NCI-H82 (cell line): ENCODE data around the gene OR4K2.
"Not testable (repeated sequence)": the region's sequence is repeated elsewhere in the genome, so short reads cannot be mapped to it uniquely, and the experiment has no call there.

ENCODE experiments used
- DNase-seq: peaks from one replicate; lab custom pipeline; 2025; lab: John Stamatoyannopoulos, UW

The OR4K2 gene, protein sequence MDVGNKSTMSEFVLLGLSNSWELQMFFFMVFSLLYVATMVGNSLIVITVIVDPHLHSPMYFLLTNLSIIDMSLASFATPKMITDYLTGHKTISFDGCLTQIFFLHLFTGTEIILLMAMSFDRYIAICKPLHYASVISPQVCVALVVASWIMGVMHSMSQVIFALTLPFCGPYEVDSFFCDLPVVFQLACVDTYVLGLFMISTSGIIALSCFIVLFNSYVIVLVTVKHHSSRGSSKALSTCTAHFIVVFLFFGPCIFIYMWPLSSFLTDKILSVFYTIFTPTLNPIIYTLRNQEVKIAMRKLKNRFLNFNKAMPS

DNA sequence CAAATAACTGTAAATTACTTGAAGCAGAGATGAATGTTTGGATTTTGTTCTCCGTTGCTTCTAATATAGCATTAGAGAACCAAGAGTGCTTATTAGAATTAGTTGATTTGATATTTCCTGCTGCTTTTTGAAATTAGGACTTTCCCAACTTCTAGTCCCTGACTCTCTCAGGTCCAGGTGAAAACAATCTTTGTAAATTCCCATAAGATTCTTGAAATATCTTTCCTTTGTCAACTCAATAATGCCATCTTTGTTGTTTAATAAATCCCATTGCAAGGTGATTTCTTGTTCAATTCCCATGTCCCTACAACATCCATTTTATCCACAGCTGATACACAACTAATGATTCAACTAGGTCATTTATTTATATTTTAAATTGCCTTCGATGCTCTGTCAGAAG, at the start of gene OR4K2:
Gene OR4K2, plus strand, starts transcription at position 301 of the 400 bp plus-strand sequence. CDS start 1,126 bp downstream, outside the sequence.
- no peak for DNase-seq

DNA sequence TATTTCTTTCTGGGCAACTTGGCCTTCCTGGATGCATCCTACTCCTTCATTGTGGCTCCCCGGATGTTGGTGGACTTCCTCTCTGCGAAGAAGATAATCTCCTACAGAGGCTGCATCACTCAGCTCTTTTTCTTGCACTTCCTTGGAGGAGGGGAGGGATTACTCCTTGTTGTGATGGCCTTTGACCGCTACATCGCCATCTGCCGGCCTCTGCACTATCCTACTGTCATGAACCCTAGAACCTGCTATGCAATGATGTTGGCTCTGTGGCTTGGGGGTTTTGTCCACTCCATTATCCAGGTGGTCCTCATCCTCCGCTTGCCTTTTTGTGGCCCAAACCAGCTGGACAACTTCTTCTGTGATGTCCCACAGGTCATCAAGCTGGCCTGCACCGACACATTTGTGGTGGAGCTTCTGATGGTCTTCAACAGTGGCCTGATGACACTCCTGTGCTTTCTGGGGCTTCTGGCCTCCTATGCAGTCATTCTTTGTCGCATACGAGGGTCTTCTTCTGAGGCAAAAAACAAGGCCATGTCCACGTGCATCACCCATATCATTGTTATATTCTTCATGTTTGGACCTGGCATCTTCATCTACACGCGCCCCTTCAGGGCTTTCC, 47.2 kb upstream of the OR4K2 start:
- peak; percentile 7 for DNase-seq

DNA sequence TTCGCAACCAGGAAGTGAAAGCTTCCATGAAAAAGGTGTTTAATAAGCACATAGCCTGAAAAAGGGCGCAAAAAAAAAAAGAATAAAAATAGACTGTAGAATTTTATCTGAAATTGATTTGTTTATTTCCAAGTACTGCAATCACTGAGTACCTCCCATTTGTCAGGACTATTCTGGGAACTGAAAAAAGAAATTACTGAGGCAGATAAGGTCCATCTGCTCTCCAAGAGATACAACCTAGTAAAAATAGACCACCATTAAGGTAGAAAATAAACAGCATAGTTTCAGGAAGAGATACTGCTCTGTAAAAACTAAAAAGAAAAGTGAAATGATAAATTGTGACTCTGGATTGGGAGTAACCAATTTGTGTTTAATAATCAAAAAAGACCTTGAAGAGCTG, 46.6 kb upstream of the OR4K2 start:
- DNase-seq = no peak

- DNase-seq = not testable (repeated sequence)
Observed at GRCh38 chr14:19834203-19834848, 40.6 kb upstream of the OR4K2 start.

GRCh38 chr14:19838433-19838832, 36.5 kb upstream of the OR4K2 start:
- no peak for DNase-seq

DNA sequence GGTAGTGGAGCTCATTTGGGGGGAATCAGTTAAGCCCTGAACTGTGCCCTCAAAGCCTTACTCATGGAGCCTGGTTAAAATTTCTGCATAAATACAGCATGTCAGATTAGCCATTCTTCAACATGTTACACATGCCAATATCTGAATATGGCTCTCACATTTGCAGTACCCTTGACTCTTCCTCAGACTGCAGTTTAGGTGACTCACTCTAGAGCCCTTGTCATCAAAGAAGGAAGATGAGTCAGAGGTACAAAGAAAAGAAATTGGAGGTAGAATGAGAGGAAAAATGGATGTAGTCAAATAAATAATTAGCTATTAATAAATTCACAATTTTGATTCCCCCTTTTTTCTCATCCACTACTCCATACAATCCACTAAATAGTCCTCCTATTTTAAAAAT, 23.6 kb upstream of the OR4K2 start:
- no peak for DNase-seq

DNA sequence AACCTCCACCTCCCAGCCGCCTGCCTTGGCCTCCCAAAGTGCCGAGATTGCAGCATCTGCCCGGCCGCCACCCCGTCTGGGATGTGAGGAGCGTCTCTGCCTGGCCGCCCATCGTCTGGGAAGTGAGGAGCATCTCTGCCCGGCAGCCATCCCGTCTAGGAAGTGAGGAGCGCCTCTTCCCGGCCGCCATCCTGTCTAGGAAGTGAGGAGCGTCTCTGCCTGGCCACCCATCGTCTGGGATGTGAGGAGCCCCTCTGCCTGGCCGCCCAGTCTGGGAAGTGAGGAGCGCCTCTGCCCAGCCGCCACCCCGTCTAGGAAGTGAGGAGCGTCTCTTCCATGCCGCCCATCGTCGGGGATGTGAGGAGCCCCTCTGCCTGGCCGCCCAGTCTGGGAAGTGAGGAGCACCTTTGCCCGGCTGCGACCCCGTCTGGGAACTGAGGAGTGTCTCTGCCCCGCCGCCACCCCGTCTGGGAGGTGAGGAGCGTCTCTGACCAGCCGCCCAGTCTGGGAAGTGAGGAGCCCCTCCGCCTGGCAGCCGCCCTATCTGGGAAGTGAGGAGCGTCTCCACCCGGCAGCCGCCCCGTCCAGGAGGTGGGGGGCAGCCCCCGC, 8.8 kb upstream of the OR4K2 start:
- not testable (repeated sequence) for DNase-seq

DNA sequence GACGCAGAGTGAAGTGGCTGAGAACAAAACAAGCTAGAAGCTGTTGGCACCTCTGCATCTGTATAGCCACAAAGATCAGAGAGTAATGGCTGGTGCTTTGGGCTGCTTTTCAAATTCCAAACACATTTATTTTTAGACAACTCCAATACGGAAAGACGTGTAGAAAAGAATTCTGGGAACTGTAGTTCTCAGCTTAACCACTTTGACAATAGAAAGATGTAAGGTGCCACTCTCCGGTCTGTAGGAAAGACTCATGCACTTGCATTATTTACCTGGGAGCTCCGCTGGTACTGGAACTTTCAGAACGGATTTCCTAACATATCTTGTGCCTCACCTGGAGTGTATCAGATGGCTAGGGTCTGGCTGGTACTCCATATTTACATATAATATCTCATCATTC, 1.8 kb upstream of the OR4K2 start:
- no peak for DNase-seq

DNA sequence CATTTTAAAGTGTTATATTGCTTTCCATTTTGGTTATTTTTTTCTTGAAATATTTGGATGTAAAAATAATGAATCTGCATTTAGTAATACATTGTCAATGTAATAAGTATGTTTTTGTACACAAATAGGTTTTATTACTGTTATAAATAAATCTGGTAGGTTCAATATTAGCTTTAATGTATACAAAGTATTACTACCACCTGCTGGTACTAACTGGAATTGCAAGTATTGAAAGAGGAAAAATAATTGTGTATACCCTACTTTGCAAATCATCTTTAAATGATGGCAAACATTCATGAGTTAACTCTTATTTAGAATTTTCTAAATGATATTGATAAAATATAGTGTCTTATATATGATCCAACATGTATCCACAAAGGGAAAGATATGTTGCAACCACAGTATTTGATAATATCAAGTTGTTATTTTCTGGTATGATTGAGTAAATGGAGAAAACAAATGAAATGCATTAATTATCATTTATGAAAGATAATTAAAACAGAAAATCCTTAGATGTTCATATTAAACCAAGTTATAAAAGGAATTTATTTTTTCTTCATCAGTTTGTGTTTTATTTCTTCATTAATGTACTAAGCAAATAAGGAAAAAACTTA, 3.2 kb downstream of the OR4K2 start:
- DNase-seq = peak; percentile 38

DNA sequence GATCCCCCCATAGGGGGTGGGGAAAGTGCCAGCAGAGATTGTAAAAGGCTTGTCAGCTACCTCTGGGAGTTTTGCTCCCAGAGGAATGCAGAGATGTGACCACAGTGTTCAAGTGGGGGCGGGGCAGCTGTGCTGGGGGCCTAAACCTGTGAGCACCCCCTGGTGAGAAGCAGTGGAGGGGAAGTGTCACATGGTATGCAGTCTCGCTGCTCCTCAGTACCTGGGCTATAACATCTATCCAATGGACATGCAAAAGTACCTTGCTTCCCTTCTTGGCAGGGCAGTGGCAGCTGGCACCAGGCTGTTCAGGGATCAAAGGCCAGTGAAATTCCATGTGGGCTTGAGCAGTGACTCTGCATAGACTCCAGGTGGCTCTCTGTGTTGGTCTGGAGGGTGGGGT, 20.3 kb downstream of the OR4K2 start:
- no peak for DNase-seq

DNA sequence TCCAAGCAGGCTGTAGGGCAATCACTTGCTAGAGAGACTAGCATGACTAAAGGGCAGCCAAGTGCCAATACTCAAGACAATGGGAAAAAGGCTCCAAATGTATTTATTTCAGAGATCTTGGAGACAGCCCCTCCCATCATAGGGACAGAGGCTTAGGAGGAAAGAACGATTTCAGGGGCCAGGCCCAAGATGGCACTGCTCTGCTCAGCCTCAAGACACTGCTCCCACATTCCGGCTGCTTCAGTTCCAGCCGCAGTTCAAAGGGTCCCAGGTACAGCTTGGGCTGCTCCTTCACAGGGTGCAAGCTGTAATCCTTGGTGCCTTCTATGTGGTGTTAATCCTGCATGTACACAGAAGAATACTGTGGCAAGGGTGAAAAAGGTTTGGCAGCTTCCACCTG, 26.1 kb downstream of the OR4K2 start:
- DNase-seq = no peak

DNA sequence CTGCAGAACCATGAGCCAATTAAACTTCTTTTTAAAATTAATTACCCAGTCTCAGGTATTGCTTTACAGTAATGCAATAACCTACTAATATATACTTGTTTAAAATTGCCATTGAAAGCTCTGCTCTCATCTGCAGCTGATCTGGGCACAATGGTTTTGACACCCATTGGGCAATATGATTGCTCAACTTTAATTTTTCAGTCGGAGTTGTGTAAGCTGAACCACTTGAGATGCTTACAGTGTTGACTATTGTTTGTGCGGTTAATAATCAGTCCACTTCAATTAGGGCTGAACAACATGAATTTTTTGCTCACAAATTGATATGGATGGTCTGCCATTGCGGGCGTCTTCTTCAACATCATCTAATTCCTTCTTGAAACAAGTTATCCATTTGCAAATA, 27.5 kb downstream of the OR4K2 start:
- no peak for DNase-seq

GRCh38 chr14:19906665-19907064, 31.7 kb downstream of the OR4K2 start:
- no peak for DNase-seq

DNA sequence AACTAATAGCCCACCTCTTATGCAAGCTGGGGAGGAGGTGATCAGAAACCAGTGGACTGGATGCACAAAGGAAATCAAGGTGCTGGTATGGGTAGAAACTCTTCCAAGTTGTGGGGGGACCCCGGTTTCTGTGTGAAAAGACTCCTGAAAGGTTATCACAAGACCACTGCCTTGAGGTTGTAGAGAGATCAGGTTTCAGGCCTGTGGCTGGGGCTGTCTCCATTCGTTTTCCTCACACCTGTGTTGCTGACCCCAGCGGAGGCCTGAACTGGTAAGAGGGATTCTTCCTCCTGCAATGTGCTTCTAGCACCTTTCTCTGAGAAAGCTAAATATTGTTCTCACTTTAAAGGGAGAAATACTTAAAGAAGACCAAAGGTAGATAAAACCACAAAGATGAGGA, 36.2 kb downstream of the OR4K2 start:
- no peak for DNase-seq

GRCh38 chr14:19917243-19917642, 42.3 kb downstream of the OR4K2 start:
- no peak for DNase-seq

- no peak for DNase-seq
Observed at GRCh38 chr14:19917955-19918518, 43.1 kb downstream of the OR4K2 start.

- DNase-seq = no peak
Observed at GRCh38 chr14:19918553-19919264, 43.8 kb downstream of the OR4K2 start.

DNA sequence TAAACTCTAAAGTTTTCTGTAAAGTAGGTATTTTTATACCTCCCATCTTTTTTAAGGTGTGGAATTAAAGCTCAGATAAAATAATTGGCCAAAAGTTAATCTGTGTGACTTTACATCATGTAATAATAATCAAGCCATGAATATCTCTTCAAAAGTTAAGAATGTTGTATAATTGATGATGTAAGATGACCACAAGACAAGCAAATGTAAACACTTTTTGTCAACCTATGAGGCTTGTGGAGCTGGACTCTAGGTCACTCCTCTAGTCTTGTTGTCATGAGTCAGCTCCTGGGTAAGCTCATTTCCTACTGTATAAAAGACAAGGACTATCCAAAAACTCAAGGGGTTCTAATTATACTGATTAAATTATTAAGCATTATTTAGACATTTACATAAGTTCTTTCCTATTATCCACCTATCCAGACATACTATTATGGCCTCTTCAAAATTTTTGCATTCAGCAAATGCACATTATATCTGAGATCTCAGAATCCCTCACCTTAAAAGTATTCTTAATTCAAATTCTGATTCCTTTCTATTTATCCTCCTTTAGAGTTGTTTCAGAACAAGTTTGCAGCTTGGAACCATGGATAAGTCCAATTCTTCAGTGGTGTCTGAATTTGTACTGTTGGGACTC, 45.2 kb downstream of the OR4K2 start, which contains the start of gene OR4K5:
Gene OR4K5, plus strand, starts transcription at position 587 of the 637 bp plus-strand sequence. Its CDS starts 0 bp downstream, at position 587.
- no peak for DNase-seq

DNA sequence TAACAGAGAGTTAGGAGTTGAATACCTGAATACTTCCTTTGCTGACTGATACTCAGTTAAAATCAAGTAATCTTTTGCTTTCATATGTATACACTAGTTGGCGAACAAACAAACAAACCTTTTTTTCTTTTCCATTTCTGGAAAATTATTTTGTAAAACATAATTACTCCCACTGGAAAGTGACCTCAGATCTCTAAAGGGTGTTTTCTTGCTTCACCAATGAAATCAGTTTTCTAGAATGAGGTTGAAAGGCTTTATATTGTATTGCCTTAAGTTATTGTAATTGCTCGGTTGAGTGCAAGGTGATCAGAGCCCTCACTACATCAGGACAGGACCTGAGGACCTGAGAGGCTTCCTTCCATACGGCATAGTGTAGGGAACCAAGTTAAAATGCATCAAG, 55.7 kb downstream of the OR4K2 start, which contains the start of gene OR4K1:
Gene OR4K1, plus strand, starts transcription at position 301 of the 400 bp plus-strand sequence. CDS start 4,750 bp downstream, outside the sequence.
- no peak for DNase-seq
